Measurements from ENCODE around the gene FLRT2. TPM values are rescaled to one million over a fixed set of nuclear protein-coding genes. Genes with fewer than 3 reads are reported as not detected.

FLRT2 gene
- total RNA-seq, 1 experiment from 2014 or later = 0.17 TPM

DNA sequence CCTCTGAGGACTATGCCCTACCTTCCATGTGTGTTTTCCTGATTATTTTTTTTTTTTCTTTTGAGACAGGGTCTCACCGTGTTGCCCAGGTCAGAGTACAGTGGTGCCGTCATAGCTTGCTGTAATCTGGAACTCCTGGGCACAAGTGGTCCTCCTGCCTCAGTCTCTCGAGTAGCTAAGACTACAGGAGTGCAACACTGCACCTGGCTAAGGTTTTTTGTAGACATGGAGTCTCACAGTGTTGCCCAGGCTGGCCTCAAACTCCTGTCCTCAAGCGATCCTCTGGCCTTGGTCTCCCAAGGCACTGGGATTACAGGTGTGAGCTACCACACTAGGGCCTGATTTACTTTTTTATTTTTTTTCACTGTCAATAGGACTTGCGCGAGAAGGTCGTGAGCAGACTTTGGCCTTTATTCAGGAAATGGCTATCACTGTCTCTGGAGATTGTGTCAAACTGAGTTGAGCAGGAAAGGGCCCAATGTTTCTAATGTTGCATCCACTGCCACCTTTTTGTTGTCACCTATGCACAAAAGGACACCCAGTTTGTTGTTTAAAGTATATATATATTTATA lies 47.7 kb downstream of the FLRT2 start:
- intact Hi-C loops (cut with micrococcal nuclease) = no loop called here

More for the DNA sequence above, 47.7 kb downstream of the FLRT2 start:
- Histone ChIP-seq H3K36me3 (ENCODE audit: control insufficient read depth in 1 of 2, insufficient read depth in 2 of 2, low read length in 2 of 2) (no peaks in the 10 kb centered on the region), H3K27ac (ENCODE audit: low read depth, low read length) (no peak overlapping the region), H3K4me3 (replicated peaks in 1 of 2; ENCODE audit: low read depth in 1 of 2, low read length in 2 of 2) (no peak overlapping the region), H3K9me2 (ENCODE audit: insufficient read depth) (no peaks in the 10 kb centered on the region), H2AFZ (ENCODE audit: low read depth, low read length, poor library complexity, severe bottlenecking) (no peak overlapping the region), H3K9ac (ENCODE audit: low read length) (no peak overlapping the region), H3K4me2 (ENCODE audit: low read length) (no peak overlapping the region), H3K79me2 (ENCODE audit: insufficient read depth, low read length) (no peaks in the 10 kb centered on the region), H3K27me3 (ENCODE audit: insufficient read depth, low read length) (no peaks in the 10 kb centered on the region), H3K4me1 (ENCODE audit: control insufficient read depth in 1 of 2, insufficient read depth in 2 of 2, low read length in 2 of 2) (no peaks in the 10 kb centered on the region), H4K20me1 (ENCODE audit: insufficient read depth) (no peaks in the 10 kb centered on the region), H3K9me3 (ENCODE audit: control insufficient read depth in 1 of 2, insufficient read depth in 1 of 2, low read depth in 1 of 2, low read length in 2 of 2) (peaks cover 15 to 18% of the 10 kb centered on the region in 2 experiments; a peak in 2 of 4 replicates)
- no peak for DNase-seq (ENCODE audit: low read depth, low spot score)
- TF ChIP-seq EZH2 (IDR thresholded peaks at IDR 0.05) (no peak), POLR2A (IDR thresholded peaks at IDR 0.05; ENCODE audit: borderline replicate concordance, extremely low read depth, insufficient read depth, insufficient read length) (no peak), CTCF (IDR thresholded peaks at IDR 0.05 in 2 of 3, conservative IDR thresholded peaks at IDR 0.05 in 1 of 3; ENCODE audit: borderline replicate concordance in 1 of 3, insufficient read depth in 1 of 3, low read depth in 2 of 3, low read length in 2 of 3) (no peak), SP1 (IDR thresholded peaks at IDR 0.05; ENCODE audit: low read depth) (no peak), SRF (IDR thresholded peaks at IDR 0.05; ENCODE audit: low read depth) (no peak), ZFX (IDR thresholded peaks at IDR 0.05) (no peak), TCF7L2 (IDR thresholded peaks at IDR 0.05; ENCODE audit: borderline replicate concordance, extremely low read depth, insufficient read depth, insufficient read length) (no peak), ATF3 (IDR thresholded peaks at IDR 0.05) (no peak), CBX3 (IDR thresholded peaks at IDR 0.05; ENCODE audit: low read depth) (no peak), ZNF274 (IDR thresholded peaks at IDR 0.05; ENCODE audit: low read depth, low read length) (no peak), JUND (IDR thresholded peaks at IDR 0.05) (no peak), ELF1 (IDR thresholded peaks at IDR 0.05; ENCODE audit: borderline replicate concordance, low read depth) (no peak), FOSL1 (IDR thresholded peaks at IDR 0.05; ENCODE audit: low read depth) (no peak), RAD21 (IDR thresholded peaks at IDR 0.05; ENCODE audit: low read depth) (no peak), REST (IDR thresholded peaks at IDR 0.05; ENCODE audit: low read depth) (no peak), SIN3A (IDR thresholded peaks at IDR 0.05; ENCODE audit: low read depth) (no peak), CEBPB (IDR thresholded peaks at IDR 0.05; ENCODE audit: low read depth) (no peak)
- TF ChIP-seq, protein P1, sequence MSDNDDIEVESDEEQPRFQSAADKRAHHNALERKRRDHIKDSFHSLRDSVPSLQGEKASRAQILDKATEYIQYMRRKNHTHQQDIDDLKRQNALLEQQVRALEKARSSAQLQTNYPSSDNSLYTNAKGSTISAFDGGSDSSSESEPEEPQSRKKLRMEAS (IDR thresholded peaks at IDR 0.05) = no peak
- TF ChIP-seq, protein P2, sequence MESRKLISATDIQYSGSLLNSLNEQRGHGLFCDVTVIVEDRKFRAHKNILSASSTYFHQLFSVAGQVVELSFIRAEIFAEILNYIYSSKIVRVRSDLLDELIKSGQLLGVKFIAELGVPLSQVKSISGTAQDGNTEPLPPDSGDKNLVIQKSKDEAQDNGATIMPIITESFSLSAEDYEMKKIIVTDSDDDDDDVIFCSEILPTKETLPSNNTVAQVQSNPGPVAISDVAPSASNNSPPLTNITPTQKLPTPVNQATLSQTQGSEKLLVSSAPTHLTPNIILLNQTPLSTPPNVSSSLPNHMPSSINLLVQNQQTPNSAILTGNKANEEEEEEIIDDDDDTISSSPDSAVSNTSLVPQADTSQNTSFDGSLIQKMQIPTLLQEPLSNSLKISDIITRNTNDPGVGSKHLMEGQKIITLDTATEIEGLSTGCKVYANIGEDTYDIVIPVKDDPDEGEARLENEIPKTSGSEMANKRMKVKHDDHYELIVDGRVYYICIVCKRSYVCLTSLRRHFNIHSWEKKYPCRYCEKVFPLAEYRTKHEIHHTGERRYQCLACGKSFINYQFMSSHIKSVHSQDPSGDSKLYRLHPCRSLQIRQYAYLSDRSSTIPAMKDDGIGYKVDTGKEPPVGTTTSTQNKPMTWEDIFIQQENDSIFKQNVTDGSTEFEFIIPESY (IDR thresholded peaks at IDR 0.05; ENCODE audit: extremely low read depth, insufficient replicate concordance, low read length) = no peak
- POLR2A ChIA-PET = no interaction called here
- ATAC-seq = no peak
- BruUV-seq (replicated peaks) = no TSS peak
- CTCF ChIA-PET = no interaction called here
- RAD21 ChIA-PET (ENCODE audit: low non-redundant PET in 1 of 2, low total read pairs in 2 of 2, uncharacterized antibody in 2 of 2, unreplicated experiment in 2 of 2) = no interaction called here

Data from HCT116 (cell line).